ENCODE measurements around the gene PHEX. TPM values are rescaled to one million over a fixed set of nuclear protein-coding genes. Genes with fewer than 3 reads are reported as not detected.

The PHEX gene
- total RNA-seq, 1 donor from 2014 or later = 1.6 TPM

DNA sequence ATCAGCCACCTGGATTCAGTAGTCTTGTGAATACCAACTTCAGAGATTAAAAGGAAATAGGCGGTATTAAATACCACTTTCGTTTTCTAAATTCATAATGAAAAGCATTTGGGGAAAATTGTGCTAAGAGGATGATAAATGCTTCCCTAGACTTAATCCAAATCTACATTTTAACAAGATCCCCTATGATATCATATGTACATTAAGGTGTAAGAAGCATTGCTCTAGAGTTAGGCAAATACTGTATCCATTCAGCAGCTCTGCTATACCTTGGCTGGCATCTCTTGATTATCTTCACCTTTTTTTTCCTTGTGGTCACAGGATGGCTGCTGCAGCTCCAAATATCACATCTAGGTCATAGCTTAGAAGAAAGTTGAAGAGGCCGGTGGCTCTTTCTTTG is 40.6 kb upstream of the PHEX start:
- H3K36me3 Mint-ChIP-seq = peaks cover 49% of the 10 kb centered on the region

DNA sequence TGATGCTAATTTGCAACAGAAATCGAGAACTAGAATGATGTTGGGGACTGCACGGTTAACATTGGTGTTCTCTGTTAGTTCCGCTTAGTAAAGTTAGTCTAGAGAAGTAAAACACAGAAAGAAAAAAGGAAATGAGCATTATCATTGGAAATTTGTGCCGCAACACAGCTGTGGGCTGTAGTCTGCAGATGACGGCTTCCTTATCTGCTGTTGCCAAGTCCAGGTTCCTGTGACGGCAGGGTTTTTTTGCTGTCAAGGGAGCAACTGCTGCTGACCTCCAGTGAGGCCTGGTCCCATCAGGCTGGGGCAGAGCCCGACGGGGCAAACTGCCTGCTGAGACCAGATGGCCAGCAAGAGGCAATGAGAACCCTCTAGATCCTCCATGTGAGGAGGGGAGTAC is 38.9 kb upstream of the PHEX start:
- H3K9me3 Mint-ChIP-seq = no peaks in the 10 kb centered on the region
- H3K36me3 Mint-ChIP-seq = peaks cover 58% of the 10 kb centered on the region
- TF ChIP-seq, protein P1, sequence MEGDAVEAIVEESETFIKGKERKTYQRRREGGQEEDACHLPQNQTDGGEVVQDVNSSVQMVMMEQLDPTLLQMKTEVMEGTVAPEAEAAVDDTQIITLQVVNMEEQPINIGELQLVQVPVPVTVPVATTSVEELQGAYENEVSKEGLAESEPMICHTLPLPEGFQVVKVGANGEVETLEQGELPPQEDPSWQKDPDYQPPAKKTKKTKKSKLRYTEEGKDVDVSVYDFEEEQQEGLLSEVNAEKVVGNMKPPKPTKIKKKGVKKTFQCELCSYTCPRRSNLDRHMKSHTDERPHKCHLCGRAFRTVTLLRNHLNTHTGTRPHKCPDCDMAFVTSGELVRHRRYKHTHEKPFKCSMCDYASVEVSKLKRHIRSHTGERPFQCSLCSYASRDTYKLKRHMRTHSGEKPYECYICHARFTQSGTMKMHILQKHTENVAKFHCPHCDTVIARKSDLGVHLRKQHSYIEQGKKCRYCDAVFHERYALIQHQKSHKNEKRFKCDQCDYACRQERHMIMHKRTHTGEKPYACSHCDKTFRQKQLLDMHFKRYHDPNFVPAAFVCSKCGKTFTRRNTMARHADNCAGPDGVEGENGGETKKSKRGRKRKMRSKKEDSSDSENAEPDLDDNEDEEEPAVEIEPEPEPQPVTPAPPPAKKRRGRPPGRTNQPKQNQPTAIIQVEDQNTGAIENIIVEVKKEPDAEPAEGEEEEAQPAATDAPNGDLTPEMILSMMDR (conservative IDR thresholded peaks at IDR 0.05) = no peak
- H3K4me3 Mint-ChIP-seq = no peak overlapping the region
- H3K4me1 Mint-ChIP-seq (ENCODE audit: unreplicated experiment) = peaks cover 20% of the 10 kb centered on the region
- H3K27ac Mint-ChIP-seq = peak overlapping the region; percentile 75
- no peak for DNase-seq (ENCODE audit: extremely low spot score, unreplicated experiment)
- H3K27me3 Mint-ChIP-seq = no peaks in the 10 kb centered on the region

More for the DNA sequence above, 40.6 kb upstream of the PHEX start:
- no peaks in the 10 kb centered on the region for H3K9me3 Mint-ChIP-seq
- DNase-seq (ENCODE audit: extremely low spot score, unreplicated experiment) = no peak
- no peak overlapping the region for H3K4me3 Mint-ChIP-seq
- peaks cover 8% of the 10 kb centered on the region for H3K4me1 Mint-ChIP-seq (ENCODE audit: unreplicated experiment)
- H3K27ac Mint-ChIP-seq = no peak overlapping the region
- TF ChIP-seq, protein P1 (conservative IDR thresholded peaks at IDR 0.05) = no peak
- no peaks in the 10 kb centered on the region for H3K27me3 Mint-ChIP-seq

DNA sequence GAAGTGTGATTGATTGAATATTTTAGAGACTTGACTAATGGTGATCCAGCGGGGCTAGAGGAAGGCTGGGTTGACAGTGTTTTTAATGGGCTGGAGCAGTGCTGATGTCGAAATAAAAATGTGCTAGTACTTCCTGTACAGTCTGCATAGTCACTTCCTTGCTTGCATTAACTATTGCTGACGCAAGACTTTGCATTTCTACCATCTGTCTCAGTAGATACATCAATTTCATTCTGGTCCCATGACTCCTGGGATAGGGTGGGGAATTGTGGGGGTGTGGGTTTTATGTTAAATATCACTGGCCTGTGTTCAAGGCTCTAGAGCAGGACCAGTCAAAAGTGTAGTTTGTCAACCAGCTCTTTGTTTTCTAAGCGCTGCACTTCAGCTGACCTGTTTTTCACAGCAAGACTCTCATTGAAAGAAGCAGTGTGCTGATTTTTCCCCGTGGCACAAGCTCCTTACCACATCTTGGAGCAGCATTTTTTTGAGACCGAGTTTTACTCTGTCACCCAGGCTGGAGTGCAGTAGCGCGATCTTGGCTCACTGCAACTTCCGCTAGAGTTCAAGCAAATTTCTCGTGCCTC is 35.2 kb upstream of the PHEX start:
- Mint-ChIP-seq H3K4me3 (peak overlapping the region; percentile 14), H3K4me1 (ENCODE audit: unreplicated experiment) (peaks cover 20% of the 10 kb centered on the region), H3K9me3 (no peaks in the 10 kb centered on the region), H3K27me3 (no peaks in the 10 kb centered on the region), H3K27ac (peak overlapping the region; percentile 95), H3K36me3 (peaks cover 45% of the 10 kb centered on the region)
- TF ChIP-seq, protein P1 (conservative IDR thresholded peaks at IDR 0.05) = no peak
- DNase-seq (ENCODE audit: extremely low spot score, unreplicated experiment) = no peak

DNA sequence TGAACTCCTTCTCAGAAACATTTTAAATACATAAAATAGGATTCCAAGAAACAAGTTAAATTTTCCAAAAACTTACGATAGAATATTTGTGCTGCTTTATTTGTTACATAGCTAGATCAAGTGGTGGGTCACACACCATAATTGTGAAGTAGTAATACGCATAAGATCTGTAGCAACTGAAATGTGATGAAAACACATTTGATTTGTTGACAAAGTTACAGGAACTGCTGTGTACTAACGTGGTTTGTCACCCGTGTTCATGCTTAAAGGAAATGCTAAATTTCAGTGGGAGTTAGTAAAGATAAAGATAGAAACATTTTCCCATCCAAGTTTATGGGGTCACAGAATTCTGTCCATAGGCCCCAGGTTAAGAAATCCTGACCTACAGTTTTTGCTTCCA is 34.1 kb upstream of the PHEX start:
- Mint-ChIP-seq H3K4me3 (no peak overlapping the region), H3K36me3 (peaks cover 45% of the 10 kb centered on the region), H3K27me3 (no peaks in the 10 kb centered on the region), H3K9me3 (no peaks in the 10 kb centered on the region), H3K4me1 (ENCODE audit: unreplicated experiment) (peaks cover 20% of the 10 kb centered on the region), H3K27ac (peak overlapping the region; percentile 95)
- TF ChIP-seq, protein P1 (conservative IDR thresholded peaks at IDR 0.05) = no peak
- no peak for DNase-seq (ENCODE audit: extremely low spot score, unreplicated experiment)

DNA sequence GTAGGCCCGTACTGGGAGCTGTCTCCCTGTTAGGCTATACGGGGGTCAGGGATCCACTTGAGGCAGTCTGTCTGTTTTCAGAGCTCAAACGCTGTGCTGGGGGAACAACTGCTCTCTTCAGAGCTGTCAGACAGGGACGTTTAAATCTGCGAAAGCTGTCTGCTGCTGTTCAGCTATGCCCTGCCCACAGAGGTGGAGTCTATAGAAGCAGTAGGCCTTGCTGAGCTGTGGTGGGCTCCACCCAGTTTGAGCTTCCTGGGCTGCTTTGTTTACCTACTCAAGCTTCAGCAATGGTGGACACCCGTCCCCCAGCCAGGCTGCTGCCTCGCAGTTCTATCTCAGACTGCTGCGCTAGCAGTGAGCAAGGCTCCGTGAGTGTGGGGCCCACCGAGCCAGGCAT is 27.3 kb upstream of the PHEX start:
- H3K4me1 Mint-ChIP-seq (ENCODE audit: unreplicated experiment) = peaks cover 6% of the 10 kb centered on the region
- H3K36me3 Mint-ChIP-seq = peaks cover 48% of the 10 kb centered on the region
- no peak overlapping the region for H3K27ac Mint-ChIP-seq
- TF ChIP-seq, protein P1 (conservative IDR thresholded peaks at IDR 0.05) = no peak
- H3K27me3 Mint-ChIP-seq = no peaks in the 10 kb centered on the region
- no peak overlapping the region for H3K4me3 Mint-ChIP-seq
- peaks cover 11% of the 10 kb centered on the region for H3K9me3 Mint-ChIP-seq
- DNase-seq (ENCODE audit: extremely low spot score, unreplicated experiment) = no peak

DNA sequence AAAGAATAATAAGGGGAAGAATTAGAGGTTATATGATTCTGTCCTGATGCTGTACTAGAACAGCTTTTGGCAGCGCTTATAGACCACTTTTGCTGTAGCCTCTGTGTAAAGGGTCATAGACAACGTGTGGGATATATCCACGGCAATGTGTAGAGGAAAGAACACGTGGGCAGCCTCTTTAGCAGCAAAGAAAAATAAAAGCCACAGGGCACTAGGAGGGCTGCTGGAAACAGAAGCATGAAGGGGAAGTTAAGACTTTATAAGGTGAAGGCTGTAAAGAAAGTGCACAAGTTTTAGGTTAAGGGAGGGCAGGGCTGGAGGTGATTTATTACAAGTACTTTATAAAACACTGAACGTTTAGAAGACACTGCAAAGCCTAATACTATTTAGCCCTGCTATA is 20.1 kb upstream of the PHEX start:
- Mint-ChIP-seq H3K36me3 (peaks cover 25% of the 10 kb centered on the region), H3K9me3 (peaks cover 9% of the 10 kb centered on the region), H3K27ac (no peak overlapping the region)

More for the DNA sequence above, 20.1 kb upstream of the PHEX start:
- Mint-ChIP-seq H3K27me3 (no peaks in the 10 kb centered on the region), H3K4me1 (ENCODE audit: unreplicated experiment) (peaks cover 7% of the 10 kb centered on the region), H3K4me3 (no peak overlapping the region)
- TF ChIP-seq, protein P1 (conservative IDR thresholded peaks at IDR 0.05) = no peak
- DNase-seq (ENCODE audit: extremely low spot score, unreplicated experiment) = no peak

Data from type B pancreatic cell (in vitro differentiated cells).